Measurements from ENCODE around the gene MBOAT7. TPM values are rescaled to one million over a fixed set of nuclear protein-coding genes. Genes with fewer than 3 reads are reported as not detected.
A peak's percentile ranks its signal among the peaks of the same experiment; 100 is the strongest.

Gene MBOAT7
- total RNA-seq, 4 donors from 2014 or later, result 5.3 to 47.8 (median 19.2) TPM

DNA sequence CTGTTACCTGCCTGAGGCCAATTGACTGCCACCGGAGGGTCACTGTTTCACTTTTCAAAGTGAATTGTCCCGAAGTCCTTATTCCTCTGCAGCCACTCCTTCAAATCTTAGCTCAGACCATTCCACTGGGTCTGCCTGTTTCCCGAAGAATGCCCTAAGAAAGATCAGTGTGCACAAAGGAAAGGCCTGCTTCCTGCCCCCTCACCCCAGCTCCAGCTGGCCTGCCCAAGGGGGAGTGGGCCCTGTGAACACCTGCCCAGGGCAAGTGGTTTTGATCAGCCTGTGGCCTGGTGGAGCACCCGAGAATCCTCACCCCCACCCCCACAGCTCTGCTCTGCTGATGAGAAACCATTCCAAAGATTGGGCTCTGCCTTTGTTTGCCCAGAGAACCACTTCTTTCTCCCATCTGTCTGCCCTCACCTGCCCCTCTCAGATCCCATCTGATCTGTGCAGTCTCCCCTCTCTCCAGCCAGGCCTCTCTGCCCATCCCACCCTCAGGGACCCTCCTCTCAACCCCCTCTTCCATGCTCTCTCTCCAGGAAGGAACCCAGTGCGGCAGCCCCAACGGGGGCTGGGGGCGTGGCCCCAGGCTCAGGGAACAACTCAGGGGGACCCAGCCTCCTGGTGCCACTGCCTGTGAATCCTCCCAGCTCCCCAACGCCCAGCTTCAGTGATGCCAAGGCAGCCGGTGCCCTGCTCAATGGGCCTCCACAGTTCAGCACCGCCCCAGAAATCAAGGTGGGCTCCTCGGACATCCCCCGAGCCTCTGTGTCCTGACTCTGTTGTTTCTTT, 40.2 kb downstream of the MBOAT7 start:
- no peak for DNase-seq
- TF ChIP-seq POLR2A (IDR thresholded peaks at IDR 0.05), result no peak
- TF ChIP-seq, protein P1, sequence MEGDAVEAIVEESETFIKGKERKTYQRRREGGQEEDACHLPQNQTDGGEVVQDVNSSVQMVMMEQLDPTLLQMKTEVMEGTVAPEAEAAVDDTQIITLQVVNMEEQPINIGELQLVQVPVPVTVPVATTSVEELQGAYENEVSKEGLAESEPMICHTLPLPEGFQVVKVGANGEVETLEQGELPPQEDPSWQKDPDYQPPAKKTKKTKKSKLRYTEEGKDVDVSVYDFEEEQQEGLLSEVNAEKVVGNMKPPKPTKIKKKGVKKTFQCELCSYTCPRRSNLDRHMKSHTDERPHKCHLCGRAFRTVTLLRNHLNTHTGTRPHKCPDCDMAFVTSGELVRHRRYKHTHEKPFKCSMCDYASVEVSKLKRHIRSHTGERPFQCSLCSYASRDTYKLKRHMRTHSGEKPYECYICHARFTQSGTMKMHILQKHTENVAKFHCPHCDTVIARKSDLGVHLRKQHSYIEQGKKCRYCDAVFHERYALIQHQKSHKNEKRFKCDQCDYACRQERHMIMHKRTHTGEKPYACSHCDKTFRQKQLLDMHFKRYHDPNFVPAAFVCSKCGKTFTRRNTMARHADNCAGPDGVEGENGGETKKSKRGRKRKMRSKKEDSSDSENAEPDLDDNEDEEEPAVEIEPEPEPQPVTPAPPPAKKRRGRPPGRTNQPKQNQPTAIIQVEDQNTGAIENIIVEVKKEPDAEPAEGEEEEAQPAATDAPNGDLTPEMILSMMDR (IDR thresholded peaks at IDR 0.05), result no peak
- Histone ChIP-seq H3K4me3 (no peak overlapping the region), H3K27ac (no peak overlapping the region), H3K9me3 (no peaks in the 10 kb centered on the region), H3K4me1 (no peaks in the 10 kb centered on the region), H3K36me3 (no peaks in the 10 kb centered on the region), H3K27me3 (no peaks in the 10 kb centered on the region)
- intact Hi-C loops (cut with DNase I; ENCODE audit: low total_unique reads), result no loop called here

DNA sequence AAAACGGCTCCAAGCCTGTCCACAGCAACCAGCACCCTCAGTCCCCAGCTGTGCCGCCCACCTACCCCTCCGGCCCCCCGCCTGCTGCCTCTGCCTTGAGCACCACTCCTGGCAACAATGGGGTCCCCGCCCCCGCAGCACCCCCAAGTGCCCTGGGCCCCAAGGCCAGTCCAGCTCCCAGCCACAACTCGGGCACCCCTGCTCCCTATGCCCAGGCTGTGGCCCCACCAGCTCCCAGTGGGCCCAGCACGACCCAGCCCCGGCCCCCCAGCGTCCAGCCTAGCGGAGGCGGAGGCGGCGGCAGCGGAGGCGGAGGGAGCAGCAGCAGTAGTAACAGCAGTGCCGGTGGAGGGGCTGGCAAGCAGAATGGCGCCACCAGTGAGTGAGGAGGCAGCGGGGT, 41.2 kb downstream of the MBOAT7 start:
- Histone ChIP-seq H3K4me3 (no peak overlapping the region), H3K36me3 (no peaks in the 10 kb centered on the region), H3K9me3 (no peaks in the 10 kb centered on the region), H3K4me1 (no peaks in the 10 kb centered on the region), H3K27ac (peak overlapping the region in 1 of 2 donors; percentile 16), H3K27me3 (no peaks in the 10 kb centered on the region)
- intact Hi-C loops (cut with DNase I; ENCODE audit: low total_unique reads), result no loop called here
- TF ChIP-seq, protein P1 (IDR thresholded peaks at IDR 0.05), result no peak
- TF ChIP-seq POLR2A (IDR thresholded peaks at IDR 0.05), result no peak
- no peak for DNase-seq

DNA sequence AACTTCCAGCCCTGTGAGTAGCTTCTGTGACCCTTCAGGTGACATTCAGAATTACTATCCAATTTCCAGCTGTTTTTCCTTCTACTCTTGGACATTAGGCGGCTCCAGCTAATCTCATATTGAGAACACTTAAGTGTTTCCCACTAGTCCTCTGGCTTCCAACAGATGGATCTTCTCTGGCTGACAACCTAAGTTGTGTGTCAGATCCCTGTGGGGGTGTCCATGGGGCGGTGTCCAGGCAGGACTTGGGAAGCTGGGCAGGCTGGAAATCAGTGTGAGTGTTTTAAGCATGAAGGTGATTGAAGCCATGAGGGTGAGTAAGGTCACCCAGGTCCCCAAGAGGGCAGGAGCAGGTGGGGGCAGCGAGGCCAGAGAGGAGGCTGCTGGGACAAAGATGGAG, 41.7 kb downstream of the MBOAT7 start:
- Histone ChIP-seq H3K36me3 (no peaks in the 10 kb centered on the region), H3K4me1 (no peaks in the 10 kb centered on the region), H3K9me3 (no peaks in the 10 kb centered on the region), H3K4me3 (no peak overlapping the region), H3K27me3 (no peaks in the 10 kb centered on the region), H3K27ac (peak overlapping the region in 1 of 2 donors; percentile 16)
- DNase-seq, result peak in 1 of 2 donors; percentile 64
- intact Hi-C loops (cut with DNase I; ENCODE audit: low total_unique reads), result no loop called here
- TF ChIP-seq, protein P1 (IDR thresholded peaks at IDR 0.05), result no peak
- no peak for TF ChIP-seq POLR2A (IDR thresholded peaks at IDR 0.05)

DNA sequence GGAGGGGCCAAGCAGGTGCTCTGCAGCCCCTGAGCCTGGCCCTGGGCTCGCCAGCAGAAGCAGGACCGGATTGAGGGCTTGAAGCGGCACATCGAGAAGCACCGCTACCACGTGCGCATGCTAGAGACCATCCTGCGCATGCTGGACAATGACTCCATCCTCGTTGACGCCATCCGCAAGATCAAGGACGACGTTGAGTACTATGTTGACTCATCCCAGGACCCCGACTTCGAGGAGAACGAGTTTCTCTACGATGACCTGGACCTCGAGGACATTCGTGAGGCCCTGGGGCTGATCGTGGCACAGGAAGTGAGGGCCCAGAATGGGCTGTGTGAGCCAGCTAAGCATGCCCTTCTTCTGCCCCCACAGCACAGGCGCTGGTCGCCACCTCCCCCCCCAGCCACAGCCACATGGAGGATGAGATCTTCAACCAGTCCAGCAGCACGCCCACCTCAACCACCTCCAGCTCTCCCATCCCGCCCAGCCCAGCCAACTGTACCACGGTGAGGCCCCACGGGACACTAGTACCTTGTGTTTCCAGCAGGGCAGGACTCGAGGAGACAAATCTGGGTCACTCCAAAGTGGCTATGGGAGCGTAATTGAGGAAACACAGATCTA, 43.7 kb downstream of the MBOAT7 start:
- Histone ChIP-seq H3K4me1 (no peaks in the 10 kb centered on the region), H3K27me3 (no peaks in the 10 kb centered on the region), H3K4me3 (no peak overlapping the region), H3K36me3 (no peaks in the 10 kb centered on the region), H3K9me3 (no peaks in the 10 kb centered on the region), H3K27ac (no peak overlapping the region)
- no peak for TF ChIP-seq POLR2A (IDR thresholded peaks at IDR 0.05)
- DNase-seq, result no peak
- intact Hi-C loops (cut with DNase I; ENCODE audit: low total_unique reads), result no loop called here

DNA sequence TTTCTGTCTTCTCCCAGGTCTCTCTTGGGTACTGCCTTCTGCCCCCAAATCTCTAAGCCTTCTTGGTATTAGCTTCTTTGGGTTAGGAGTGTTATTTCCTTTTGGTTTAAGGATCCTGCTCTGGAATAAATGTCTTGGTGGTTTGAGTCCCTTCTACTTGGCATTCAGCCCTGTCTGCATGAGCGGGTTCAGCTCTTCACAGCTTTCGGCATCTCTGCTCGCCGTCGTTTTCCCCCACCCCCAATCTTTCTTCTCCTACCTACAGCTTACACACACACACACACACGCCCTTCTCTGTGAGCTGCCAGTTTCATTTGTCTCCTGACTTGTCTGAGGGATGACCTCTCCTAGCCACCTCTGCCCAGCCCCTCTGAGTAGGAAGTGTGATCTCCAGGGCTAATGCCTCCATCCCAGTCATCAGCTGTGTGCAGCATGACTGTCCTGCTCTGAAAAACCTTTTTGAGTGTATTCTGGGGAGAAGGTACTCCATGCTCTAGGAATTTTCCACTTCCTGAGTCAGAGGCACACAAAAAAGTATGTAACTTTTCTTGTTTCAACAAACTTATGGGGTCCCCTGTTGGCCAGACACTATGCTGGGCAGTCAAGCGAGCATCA, 47.1 kb downstream of the MBOAT7 start:
- H3K27me3 ChIP-seq, result no peaks in the 10 kb centered on the region
- H3K9me3 ChIP-seq, result no peaks in the 10 kb centered on the region
- peaks cover 0 to 15% of the 10 kb centered on the region in 2 donors for H3K4me1 ChIP-seq
- TF ChIP-seq POLR2A (IDR thresholded peaks at IDR 0.05), result no peak
- TF ChIP-seq, protein P1 (IDR thresholded peaks at IDR 0.05), result no peak
- DNase-seq, result no peak
- no peak overlapping the region for H3K27ac ChIP-seq
- H3K36me3 ChIP-seq, result no peaks in the 10 kb centered on the region
- no peak overlapping the region for H3K4me3 ChIP-seq
- intact Hi-C loops (cut with DNase I; ENCODE audit: low total_unique reads), result no loop called here
